IMR-90 (cell line): ENCODE data around the gene PRRC2B. TPM values are rescaled to one million over a fixed set of nuclear protein-coding genes. Genes with fewer than 3 reads are reported as not detected.

ENCODE experiments used
- ATAC-seq: fragments of 200-7000 bp; cut with Tn5 transposase; 2 replicates; pipeline ENCODE4 v1.9.1; 2020; ENCODE audit warnings: low read depth, mild to moderate bottlenecking, moderate library complexity
- BruUV-seq: library from RNA; stranded (reverse); fragments of 400-500 nt; replicated peaks from 2 replicates; lab custom pipeline; 2021; lab: Mats Ljungman, UMichigan
- CTCF ChIA-PET: fragments of 300-600 bp; formaldehyde crosslinking; extraction: SDS; loops from one replicate; lab custom pipeline; 2021; ENCODE audit warnings: antibody characterized with exemption; lab: Yijun Ruan, JAX
- POLR2A ChIA-PET: fragments of 300-600 bp; sonication (Branson Sonifier 250); formaldehyde crosslinking; loops from one replicate; lab custom pipeline; 2022; ENCODE audit warnings: antibody characterized with exemption; ENCODE audit not compliant: unreplicated experiment; lab: Charles Lee
- DNase-seq: peaks from one replicate; pipeline ENCODE4 v3.0.0; 2013
- H2AFZ ChIP-seq: replicated peaks from 2 replicates; pipeline ENCODE3; 2013; ENCODE audit warnings: low read length, mild to moderate bottlenecking; ENCODE audit not compliant: poor library complexity
- H2AK5ac ChIP-seq: 2 replicates; pipeline ENCODE4 v1.6.1; 2013; ENCODE audit warnings: low read depth, low read length, inconsistent platforms
- H2AK9ac ChIP-seq: replicated peaks from 2 replicates; pipeline ENCODE3; 2013; ENCODE audit warnings: mild to moderate bottlenecking, low read depth, low read length, moderate library complexity; ENCODE audit not compliant: poor library complexity
- H2BK120ac ChIP-seq: 2 replicates; pipeline ENCODE4 v1.6.1; 2013; ENCODE audit warnings: low read depth, low read length, inconsistent platforms
- H2BK15ac ChIP-seq: 3 replicates; pipeline ENCODE4 v1.6.1; 2013; ENCODE audit warnings: low read depth, low read length, inconsistent platforms
- H2BK20ac ChIP-seq: 2 replicates; pipeline ENCODE4 v1.6.1; 2013; ENCODE audit warnings: low read depth, mild to moderate bottlenecking, inconsistent platforms, low read length, moderate library complexity
- H2BK5ac ChIP-seq: 2 replicates; pipeline ENCODE4 v1.6.1; 2013; ENCODE audit warnings: mild to moderate bottlenecking, low read depth, low read length, inconsistent platforms; ENCODE audit not compliant: poor library complexity, severe bottlenecking
- H3K14ac ChIP-seq: replicated peaks from 2 replicates; pipeline ENCODE4 v1.6.1; 2013; ENCODE audit warnings: low read depth, low read length, inconsistent platforms
- H3K18ac ChIP-seq: 2 replicates; pipeline ENCODE4 v1.6.1; 2013; ENCODE audit warnings: low read depth, low read length, control low read depth
- H3K23ac ChIP-seq: 2 replicates; pipeline ENCODE4 v1.6.1; 2013; ENCODE audit warnings: low read depth, low read length, inconsistent platforms
- H3K27ac ChIP-seq: 2 replicates; pipeline ENCODE4 v1.5.1; 2013; ENCODE audit warnings: mild to moderate bottlenecking, control low read depth, low read length; ENCODE audit not compliant: insufficient read depth
- H3K27me3 ChIP-seq: 2 replicates; pipeline ENCODE4 v1.6.1; 2013; ENCODE audit warnings: low read length; ENCODE audit not compliant: control insufficient read depth, insufficient read depth
- H3K36me3 ChIP-seq: 2 replicates; pipeline ENCODE4 v1.6.1; 2013; ENCODE audit warnings: low read length, mixed read lengths; ENCODE audit not compliant: control insufficient read depth, insufficient read depth
- H3K4ac ChIP-seq: 2 replicates; pipeline ENCODE4 v1.6.1; 2013; ENCODE audit warnings: low read depth, low read length, inconsistent platforms
- H3K4me1 ChIP-seq: 2 replicates; pipeline ENCODE4 v1.6.1; 2013; ENCODE audit warnings: low read length, mixed read lengths; ENCODE audit not compliant: control insufficient read depth, insufficient read depth
- H3K4me2 ChIP-seq: 2 replicates; pipeline ENCODE4 v1.6.1; 2013; ENCODE audit warnings: low read depth, mild to moderate bottlenecking, control low read depth, low read length, moderate library complexity
- H3K4me3 ChIP-seq: 2 replicates; pipeline ENCODE4 v1.5.1; 2013; ENCODE audit warnings: low read depth, mild to moderate bottlenecking, control low read depth, low read length, moderate library complexity; ENCODE audit not compliant: insufficient read depth
- H3K56ac ChIP-seq: 2 replicates; pipeline ENCODE4 v1.6.1; 2013; ENCODE audit warnings: low read length, inconsistent platforms; ENCODE audit not compliant: insufficient read depth; ENCODE audit errors: extremely low read depth
- H3K79me1 ChIP-seq, 2 experiments: 2 replicates each; pipeline ENCODE4 v1.6.1; 2013; ENCODE audit warnings: low read length in 2 of 2, inconsistent platforms in 1 of 2, low read depth in 1 of 2
- H3K9ac ChIP-seq: 2 replicates; pipeline ENCODE4 v1.6.1; 2013; ENCODE audit warnings: low read depth, low read length, control low read depth
- H3K9me1 ChIP-seq: 2 replicates; pipeline ENCODE4 v1.6.1; 2013; ENCODE audit warnings: low read length, inconsistent platforms; ENCODE audit not compliant: insufficient read depth
- H3K9me3 ChIP-seq: 2 replicates; pipeline ENCODE4 v1.6.1; 2013; ENCODE audit warnings: low read length; ENCODE audit not compliant: control insufficient read depth, insufficient read depth
- H4K20me1 ChIP-seq: 2 replicates; pipeline ENCODE4 v1.6.1; 2013; ENCODE audit warnings: low read length, inconsistent platforms; ENCODE audit not compliant: insufficient read depth
- H4K5ac ChIP-seq: 2 replicates; pipeline ENCODE4 v1.6.1; 2013; ENCODE audit warnings: mild to moderate bottlenecking, low read depth, low read length, control low read depth
- H4K8ac ChIP-seq, 2 experiments: 2 replicates each; pipeline ENCODE4 v1.6.1; 2013; ENCODE audit warnings: low read depth in 2 of 2, low read length in 2 of 2, control low read depth in 1 of 2, inconsistent platforms in 1 of 2
- H4K91ac ChIP-seq: 2 replicates; pipeline ENCODE4 v1.6.1; 2013; ENCODE audit warnings: low read depth, low read length, inconsistent platforms; ENCODE audit not compliant: insufficient read depth
- BHLHE40 ChIP-seq: fragments of 150-350 bp; IDR thresholded peaks from 2 replicates; pipeline ENCODE4 v1.6.1; 2016; ENCODE audit warnings: mild to moderate bottlenecking, low read depth, low read length
- CEBPB ChIP-seq: IDR thresholded peaks from 2 replicates; pipeline ENCODE4 v1.6.1; 2012; ENCODE audit warnings: low read depth, low read length, improper control_type of control experiment
- CHD1 ChIP-seq: IDR thresholded peaks from 2 replicates; pipeline ENCODE4 v1.6.1; 2012; ENCODE audit warnings: low read depth, low read length, improper control_type of control experiment
- ELK1 ChIP-seq: fragments of 150-350 bp; IDR thresholded peaks from 2 replicates; pipeline ENCODE4 v1.6.1; 2016; ENCODE audit warnings: low read depth, mild to moderate bottlenecking, low read length, moderate library complexity, borderline replicate concordance
- FOS ChIP-seq: fragments of 150-350 bp; IDR thresholded peaks from 2 replicates; pipeline ENCODE4 v1.6.1; 2016; ENCODE audit warnings: low read depth, low read length
- MAFK ChIP-seq: IDR thresholded peaks from 2 replicates; pipeline ENCODE4 v1.6.1; 2012; ENCODE audit warnings: low read depth, low read length, improper control_type of control experiment
- MAZ ChIP-seq: IDR thresholded peaks from 2 replicates; pipeline ENCODE4 v1.6.1; 2012; ENCODE audit warnings: low read depth, mild to moderate bottlenecking, low read length, improper control_type of control experiment, moderate library complexity, borderline replicate concordance
- MXI1 ChIP-seq: IDR thresholded peaks from 2 replicates; pipeline ENCODE4 v1.6.1; 2012; ENCODE audit warnings: low read depth, mild to moderate bottlenecking, low read length, moderate library complexity, borderline replicate concordance
- NFE2L2 ChIP-seq: fragments of 150-350 bp; IDR thresholded peaks from 2 replicates; pipeline ENCODE4 v1.6.1; 2016; ENCODE audit warnings: low read depth, mild to moderate bottlenecking, low read length
- POLR2A ChIP-seq: IDR thresholded peaks from 2 replicates; pipeline ENCODE4 v1.6.1; 2012; ENCODE audit warnings: mild to moderate bottlenecking, low read depth, low read length
- RAD21 ChIP-seq: IDR thresholded peaks from 2 replicates; pipeline ENCODE4 v1.6.1; 2012; ENCODE audit warnings: low read length, improper control_type of control experiment
- RCOR1 ChIP-seq: IDR thresholded peaks from 2 replicates; pipeline ENCODE4 v1.6.1; 2012; ENCODE audit warnings: mild to moderate bottlenecking, low read length, improper control_type of control experiment; ENCODE audit not compliant: insufficient replicate concordance
- RFX5 ChIP-seq: IDR thresholded peaks from 2 replicates; pipeline ENCODE4 v1.8.0; 2012; ENCODE audit warnings: low read depth, mild to moderate bottlenecking, low read length, moderate library complexity
- SMC3 ChIP-seq: fragments of 150-350 bp; IDR thresholded peaks from 2 replicates; pipeline ENCODE4 v1.6.1; 2016; ENCODE audit warnings: low read depth, mild to moderate bottlenecking, antibody characterized with exemption, low read length, moderate library complexity
- WGBS, 2 experiments: methylation state at CpG; one replicate each; pipeline versions ENCODE4 v1.1.5 to v1.1.7; 2013; ENCODE audit warnings: missing lambda C conversion rate in 2 of 2; ENCODE audit not compliant: insufficient read length in 1 of 2; ENCODE audit errors: extremely low coverage in 2 of 2; 5-methylcytosine and 5-hydroxymethylcytosine counted together
- dilution Hi-C: fragments of 300-500 bp; cut with HindIII; formaldehyde crosslinking; loops from one replicate; pipeline ENCODE4 v1.14.3; 2018; ENCODE audit warnings: low sequenced_read_pairs; ENCODE audit not compliant: unreplicated experiment
- in situ Hi-C: fragments of 300-500 bp; cut with MboI; formaldehyde crosslinking; loops from 3 replicates; pipeline ENCODE4 v1.14.3; 2019; ENCODE audit warnings: low sequenced_read_pairs, inconsistent platforms, mixed read lengths
- intact Hi-C: fragments of 100-400 bp; cut with micrococcal nuclease; formaldehyde crosslinking; loops from 2 replicates; pipeline ENCODE4 v1.10.0; 2022
- polyA plus RNA-seq, 3 experiments: library from polyadenylated mRNA; depleted of rRNA; stranded (reverse); fragments of >200 nt; gene quantifications; 2 replicates each; pipeline ENCODE4 v1.2.3, GENCODE V29; 2012; ENCODE audit warnings: low replicate concordance in 1 of 3
- total RNA-seq: library from RNA; depleted of rRNA; stranded (reverse); fragments of >200 nt; gene quantifications from 2 replicates; pipeline ENCODE4 v1.2.3, GENCODE V29; 2012
- TF ChIP-seq, protein P1 (sequence below): conservative IDR thresholded peaks from 2 replicates; pipeline ENCODE4 v1.5.1; 2012; ENCODE audit warnings: mild to moderate bottlenecking, low read depth, low read length, improper control_type of control experiment

PRRC2B gene
- total and polyA plus RNA-seq, 2 of the 4 experiments (the other 2 are of a cell fraction): 19.4 to 39.1 TPM

- no peaks in the 10 kb centered on the region for H3K27me3 ChIP-seq
- H3K9ac ChIP-seq: 0 out of 2 replicates have a peak overlapping the region, but pooled peaks have one; percentile 0
- no peak overlapping the region for H3K4me3 ChIP-seq
- H3K4me2 ChIP-seq: peak overlapping the region; percentile 32
- H3K4ac ChIP-seq: peak overlapping the region; percentile 75
- peaks cover 39% of the 10 kb centered on the region for H3K9me1 ChIP-seq
- peak overlapping the region; percentile 56 for H3K14ac ChIP-seq
- DNase-seq: peak; percentile 97
- peak overlapping the region; percentile 84 for H2BK5ac ChIP-seq
- H3K4me1 ChIP-seq: peaks cover 27% of the 10 kb centered on the region
- peaks cover 37% of the 10 kb centered on the region for H3K36me3 ChIP-seq
- peak overlapping the region in 1 of 2 experiments; percentile 65; a peak in 2 of 4 replicates for H4K8ac ChIP-seq
- H4K91ac ChIP-seq: peak overlapping the region; percentile 48; the same call in 1 of the 2 replicates
- CTCF ChIA-PET: interaction anchor here (0.6 to 1.4 kb wide), 5 partner anchors 14 to 83 kb away, joined by 3 to 5 read pairs (median 5); no protein-coding TSS in a partner anchor
- peaks cover 53% of the 10 kb centered on the region for H4K20me1 ChIP-seq
- peak overlapping the region; percentile 35 for H2AFZ ChIP-seq
- H2AK9ac ChIP-seq: peak overlapping the region; percentile 71
- H4K5ac ChIP-seq: no peak overlapping the region
- POLR2A ChIA-PET: interaction anchor here (0.6 kb wide), 1 partner anchor 941 kb away, joined by 4 read pairs; no protein-coding TSS in a partner anchor
- BruUV-seq: no TSS peak
- dilution Hi-C loops: no loop called here
- peak overlapping the region; percentile 75 for H3K27ac ChIP-seq
- no peaks in the 10 kb centered on the region for H3K9me3 ChIP-seq
- peak; percentile 93 for ATAC-seq
- WGBS, 2 experiments: 91% methylated on average over 12 of the region's 15 CpGs; no CpG with 5 or more reads in 1 of the 2 experiments
- H2BK120ac ChIP-seq: peak overlapping the region; percentile 50
- H3K79me1 ChIP-seq: peaks cover 37 to 77% of the 10 kb centered on the region in 2 experiments
- intact Hi-C loops: loop anchor here (2.0 to 10.0 kb wide), 2 partner anchors 38 to 258 kb away; partner anchors contain the start of gene PRRC2B
- no peak overlapping the region for H3K56ac ChIP-seq
- peak overlapping the region; percentile 72; the same call in 1 of the 2 replicates for H2BK20ac ChIP-seq
- peak overlapping the region; percentile 4; the same call in 1 of the 2 replicates for H3K18ac ChIP-seq
- H3K23ac ChIP-seq: peak overlapping the region; percentile 84
- peak overlapping the region; percentile 72 for H2AK5ac ChIP-seq
- in situ Hi-C loops: no loop called here
- H2BK15ac ChIP-seq: 0 out of 3 replicates have a peak overlapping the region, but pooled peaks have one; percentile 1
- TF ChIP-seq RCOR1 (peak; percentile 16), BHLHE40 (no peak), ELK1 (no peak), SMC3 (no peak), RFX5 (no peak), MXI1 (peak; percentile 28; the same call in 1 of the 2 replicates), FOS (peak; percentile 46; the same call in 1 of the 2 replicates), CHD1 (no peak), CEBPB (peak; percentile 79), NFE2L2 (no peak), MAFK (no peak), MAZ (peak; percentile 30; the same call in 1 of the 2 replicates), RAD21 (no peak; the same call in 1 of the 2 replicates), POLR2A (peak; percentile 45; the same call in 1 of the 2 replicates)
- TF ChIP-seq, protein P1, sequence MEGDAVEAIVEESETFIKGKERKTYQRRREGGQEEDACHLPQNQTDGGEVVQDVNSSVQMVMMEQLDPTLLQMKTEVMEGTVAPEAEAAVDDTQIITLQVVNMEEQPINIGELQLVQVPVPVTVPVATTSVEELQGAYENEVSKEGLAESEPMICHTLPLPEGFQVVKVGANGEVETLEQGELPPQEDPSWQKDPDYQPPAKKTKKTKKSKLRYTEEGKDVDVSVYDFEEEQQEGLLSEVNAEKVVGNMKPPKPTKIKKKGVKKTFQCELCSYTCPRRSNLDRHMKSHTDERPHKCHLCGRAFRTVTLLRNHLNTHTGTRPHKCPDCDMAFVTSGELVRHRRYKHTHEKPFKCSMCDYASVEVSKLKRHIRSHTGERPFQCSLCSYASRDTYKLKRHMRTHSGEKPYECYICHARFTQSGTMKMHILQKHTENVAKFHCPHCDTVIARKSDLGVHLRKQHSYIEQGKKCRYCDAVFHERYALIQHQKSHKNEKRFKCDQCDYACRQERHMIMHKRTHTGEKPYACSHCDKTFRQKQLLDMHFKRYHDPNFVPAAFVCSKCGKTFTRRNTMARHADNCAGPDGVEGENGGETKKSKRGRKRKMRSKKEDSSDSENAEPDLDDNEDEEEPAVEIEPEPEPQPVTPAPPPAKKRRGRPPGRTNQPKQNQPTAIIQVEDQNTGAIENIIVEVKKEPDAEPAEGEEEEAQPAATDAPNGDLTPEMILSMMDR: no peak
Measured at GRCh38 chr9:131432597-131433301, 38.9 kb downstream of the PRRC2B start.
